Measurements from ENCODE around the gene ARMH3.

The ARMH3 gene

GRCh38 chr10:101816376-101816775 lies 239.6 kb downstream of the ARMH3 start:
- TF ChIP-seq, protein P1, sequence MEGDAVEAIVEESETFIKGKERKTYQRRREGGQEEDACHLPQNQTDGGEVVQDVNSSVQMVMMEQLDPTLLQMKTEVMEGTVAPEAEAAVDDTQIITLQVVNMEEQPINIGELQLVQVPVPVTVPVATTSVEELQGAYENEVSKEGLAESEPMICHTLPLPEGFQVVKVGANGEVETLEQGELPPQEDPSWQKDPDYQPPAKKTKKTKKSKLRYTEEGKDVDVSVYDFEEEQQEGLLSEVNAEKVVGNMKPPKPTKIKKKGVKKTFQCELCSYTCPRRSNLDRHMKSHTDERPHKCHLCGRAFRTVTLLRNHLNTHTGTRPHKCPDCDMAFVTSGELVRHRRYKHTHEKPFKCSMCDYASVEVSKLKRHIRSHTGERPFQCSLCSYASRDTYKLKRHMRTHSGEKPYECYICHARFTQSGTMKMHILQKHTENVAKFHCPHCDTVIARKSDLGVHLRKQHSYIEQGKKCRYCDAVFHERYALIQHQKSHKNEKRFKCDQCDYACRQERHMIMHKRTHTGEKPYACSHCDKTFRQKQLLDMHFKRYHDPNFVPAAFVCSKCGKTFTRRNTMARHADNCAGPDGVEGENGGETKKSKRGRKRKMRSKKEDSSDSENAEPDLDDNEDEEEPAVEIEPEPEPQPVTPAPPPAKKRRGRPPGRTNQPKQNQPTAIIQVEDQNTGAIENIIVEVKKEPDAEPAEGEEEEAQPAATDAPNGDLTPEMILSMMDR (IDR thresholded peaks at IDR 0.05): no peak
- peak overlapping the region; percentile 99 for H3K4me3 ChIP-seq
- peak overlapping the region in 1 of 2 donors; percentile 98 for H3K27ac ChIP-seq
- DNase-seq (ENCODE audit: low spot score): no peak

DNA sequence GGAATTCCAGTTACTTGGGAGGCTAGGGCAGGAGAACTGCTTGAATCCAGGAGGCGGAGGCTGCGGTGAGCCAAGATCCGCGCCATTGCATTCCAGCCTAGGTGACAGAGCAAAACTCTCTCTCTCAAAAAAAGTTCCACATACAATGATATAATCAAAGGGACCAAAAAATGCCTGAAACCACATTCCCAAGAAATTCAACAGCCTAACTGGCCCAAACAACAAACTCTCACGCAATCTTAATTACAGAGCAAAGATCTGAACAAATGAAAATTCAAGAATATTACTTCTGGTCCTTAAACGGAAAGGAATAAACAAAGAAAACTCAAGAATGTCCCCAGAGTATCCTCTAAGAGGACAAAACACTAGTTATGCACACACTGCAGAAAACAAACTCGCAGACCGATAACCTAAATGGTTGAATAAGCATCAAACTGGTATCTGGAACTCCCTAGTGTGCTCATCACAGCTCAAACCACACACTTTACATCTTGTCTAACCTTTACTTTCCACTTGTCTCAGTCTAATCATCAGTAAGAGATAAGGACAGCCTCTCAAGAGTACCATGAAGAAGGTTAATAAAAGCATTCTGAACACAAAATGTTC lies 241.4 kb downstream of the ARMH3 start:
- TF ChIP-seq, protein P1 (IDR thresholded peaks at IDR 0.05): no peak
- Histone ChIP-seq H3K4me3 (peak overlapping the region; percentile 99), H3K27ac (no peak overlapping the region)
- no peak for DNase-seq (ENCODE audit: low spot score)

GRCh38 chr10:101812606-101813005 lies 243.4 kb downstream of the ARMH3 start:
- H3K27ac ChIP-seq: no peak overlapping the region

DNA sequence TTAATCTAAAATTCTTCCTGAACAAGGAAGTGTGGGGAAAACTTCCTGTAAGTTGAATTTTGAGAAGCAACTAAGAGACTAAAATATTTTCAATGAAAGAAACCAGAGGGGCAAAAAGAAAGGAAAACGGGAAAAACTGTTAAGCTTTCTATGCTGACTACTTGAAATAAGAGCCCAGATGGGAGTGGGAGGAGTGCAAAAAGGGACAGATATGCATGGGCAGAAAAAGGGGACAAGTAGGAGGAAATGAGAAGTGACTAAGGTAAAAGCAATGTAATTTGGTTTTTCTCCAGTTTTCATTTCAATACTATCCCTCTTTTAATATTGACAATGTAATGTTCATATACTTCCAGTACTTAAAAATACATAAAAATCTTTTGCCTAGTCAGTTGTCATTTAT lies 248.8 kb downstream of the ARMH3 start:
- Histone ChIP-seq H3K4me3 (no peak overlapping the region), H3K27ac (no peak overlapping the region)
- TF ChIP-seq, protein P1 (IDR thresholded peaks at IDR 0.05): no peak
- no peak for DNase-seq (ENCODE audit: low spot score)

More at GRCh38 chr10:101812606-101813005, 243.4 kb downstream of the ARMH3 start:
- DNase-seq (ENCODE audit: low spot score): no peak
- H3K4me3 ChIP-seq: no peak overlapping the region
- TF ChIP-seq, protein P1 (IDR thresholded peaks at IDR 0.05): no peak

DNA sequence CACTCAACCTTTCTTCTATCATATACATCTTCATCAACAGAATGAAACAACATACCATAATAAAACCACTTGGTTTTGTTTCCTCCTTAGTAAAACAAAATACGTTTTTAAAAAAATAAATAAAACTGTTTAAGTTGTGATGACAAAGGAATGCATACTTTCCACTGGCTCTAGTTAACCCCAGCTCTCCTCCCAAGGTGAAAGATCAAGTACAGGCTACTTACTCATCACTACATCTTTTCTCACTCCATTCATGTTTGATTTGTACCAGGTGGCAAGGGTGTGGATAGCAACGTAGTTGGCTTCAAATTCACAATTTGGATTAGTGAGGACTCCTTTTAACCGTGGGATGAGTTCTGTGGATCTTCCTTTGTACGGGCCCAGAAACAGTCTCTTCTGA lies 252.5 kb downstream of the ARMH3 start:
- Histone ChIP-seq H3K4me3 (no peak overlapping the region), H3K27ac (no peak overlapping the region)
- TF ChIP-seq, protein P1 (IDR thresholded peaks at IDR 0.05): no peak
- no peak for DNase-seq (ENCODE audit: low spot score)

DNA sequence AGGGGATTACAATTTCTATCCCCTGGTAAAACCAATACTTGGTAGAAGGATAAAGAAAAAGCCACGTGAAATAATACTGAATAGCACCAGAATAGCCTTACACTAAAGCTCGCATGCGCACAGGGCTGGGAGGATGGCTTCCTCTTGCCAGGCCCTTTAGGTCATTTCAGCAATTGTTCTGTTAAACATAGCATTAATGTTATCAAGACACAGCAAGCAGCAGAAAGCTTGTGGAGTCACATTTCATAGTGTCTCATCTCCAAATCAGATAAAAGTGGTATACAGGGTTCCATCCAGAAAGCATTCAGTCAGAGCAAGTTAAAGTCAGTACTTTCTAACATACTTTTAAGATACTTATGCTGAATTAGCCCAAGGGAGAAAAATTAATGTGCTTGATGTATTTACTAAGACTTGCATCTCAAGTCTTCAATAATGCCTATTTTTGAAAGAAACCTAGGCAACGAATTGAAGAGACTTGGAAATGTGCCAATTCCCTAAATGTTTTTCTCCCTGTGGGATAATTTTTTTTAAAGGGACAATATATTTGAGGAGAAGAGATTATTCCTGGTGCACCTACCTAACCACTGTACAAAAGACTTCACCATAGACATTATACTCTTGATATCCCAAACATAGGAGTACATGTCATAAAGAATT lies 258.4 kb downstream of the ARMH3 start:
- DNase-seq (ENCODE audit: low spot score): no peak
- Histone ChIP-seq H3K4me3 (no peak overlapping the region), H3K27ac (no peak overlapping the region)
- TF ChIP-seq, protein P1 (IDR thresholded peaks at IDR 0.05): no peak
